ENCODE measurements around the gene CACNA1G. TPM values are rescaled to one million over a fixed set of nuclear protein-coding genes. Genes with fewer than 3 reads are reported as not detected.

CACNA1G gene
- total and polyA plus RNA-seq, 9 donors, result 4.6 to 16.3 (median 8.3) TPM

DNA sequence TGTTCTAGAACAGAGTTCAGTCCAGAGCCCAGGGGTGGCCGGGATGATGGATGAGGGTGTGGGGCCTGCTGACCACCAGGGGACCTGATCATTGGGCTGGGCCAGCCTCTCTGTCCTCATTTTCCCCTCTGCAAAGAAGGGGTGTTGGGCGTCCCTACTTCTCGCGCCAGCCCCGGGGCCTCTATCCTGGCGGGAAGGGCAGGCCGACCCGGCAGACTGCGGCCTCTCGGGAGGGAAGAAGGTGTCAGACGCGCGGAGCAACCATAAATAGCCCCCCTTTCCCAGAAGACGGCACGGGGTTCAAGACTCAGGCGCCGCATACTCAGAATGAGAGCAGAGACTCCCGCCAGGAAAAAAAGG is 2.0 kb upstream of the CACNA1G start:
- 10% methylated on average over 14 of the region's 18 CpGs for WGBS (ENCODE audit: insufficient coverage)
- no peak overlapping the region for H3K4me3 ChIP-seq (ENCODE audit: low read length)
- H3K4me1 ChIP-seq (ENCODE audit: control insufficient read depth, insufficient read depth, low read length), result peaks cover 67% of the 10 kb centered on the region
- H3K27ac ChIP-seq (ENCODE audit: low read length), result no peak overlapping the region
- peaks cover 67% of the 10 kb centered on the region for H3K27me3 ChIP-seq (ENCODE audit: control insufficient read depth, insufficient read depth, low read length)
- no peak for DNase-seq
- H3K9me3 ChIP-seq (replicated peaks; ENCODE audit: control insufficient read depth, low read depth, low read length), result no peaks in the 10 kb centered on the region
- H3K36me3 ChIP-seq (ENCODE audit: control insufficient read depth, insufficient read depth, low read length), result peaks cover 15% of the 10 kb centered on the region

DNA sequence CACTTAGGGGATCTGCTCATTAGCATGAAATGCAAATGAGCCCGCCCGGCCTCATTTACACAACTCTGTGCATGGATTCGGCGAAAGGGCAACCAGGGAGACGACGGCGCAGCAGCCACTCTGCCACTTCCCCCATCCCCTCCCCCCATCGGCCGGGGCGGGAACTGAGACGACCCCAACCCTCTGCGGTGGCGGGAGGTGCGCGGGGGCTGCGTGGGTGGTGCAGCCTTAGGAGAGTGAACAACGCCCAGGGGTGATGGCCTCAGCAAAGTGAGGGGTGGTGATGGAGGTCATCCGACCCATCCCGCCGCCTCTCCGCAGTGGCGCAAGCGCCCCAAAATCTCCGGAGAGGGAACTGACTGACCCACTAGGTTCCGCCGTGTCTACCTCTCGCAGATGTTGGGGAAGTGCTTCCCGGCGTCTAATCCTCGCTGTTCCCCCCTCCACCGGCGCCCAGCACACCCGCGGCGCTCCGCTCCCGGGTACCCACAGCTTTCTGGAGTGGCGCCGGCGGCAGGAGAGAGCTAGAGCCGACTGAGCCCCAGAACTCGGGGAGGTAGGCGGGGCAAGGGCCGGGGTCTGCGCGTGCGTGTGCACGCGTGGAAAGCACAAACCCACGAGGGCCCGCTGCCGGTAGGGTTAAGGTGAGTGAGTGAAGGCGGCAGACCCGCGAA is 1.4 kb upstream of the CACNA1G start:
- H3K4me1 ChIP-seq (ENCODE audit: control insufficient read depth, insufficient read depth, low read length), result peaks cover 72% of the 10 kb centered on the region
- H3K36me3 ChIP-seq (ENCODE audit: control insufficient read depth, insufficient read depth, low read length), result peaks cover 15% of the 10 kb centered on the region
- no peaks in the 10 kb centered on the region for H3K9me3 ChIP-seq (replicated peaks; ENCODE audit: control insufficient read depth, low read depth, low read length)
- peak overlapping the region; percentile 51 for H3K4me3 ChIP-seq (ENCODE audit: low read length)
- H3K27me3 ChIP-seq (ENCODE audit: control insufficient read depth, insufficient read depth, low read length), result peaks cover 72% of the 10 kb centered on the region
- H3K27ac ChIP-seq (ENCODE audit: low read length), result no peak overlapping the region
- DNase-seq, result peak; percentile 45
- 2% methylated on average over 29 of the region's 55 CpGs for WGBS (ENCODE audit: insufficient coverage)

DNA sequence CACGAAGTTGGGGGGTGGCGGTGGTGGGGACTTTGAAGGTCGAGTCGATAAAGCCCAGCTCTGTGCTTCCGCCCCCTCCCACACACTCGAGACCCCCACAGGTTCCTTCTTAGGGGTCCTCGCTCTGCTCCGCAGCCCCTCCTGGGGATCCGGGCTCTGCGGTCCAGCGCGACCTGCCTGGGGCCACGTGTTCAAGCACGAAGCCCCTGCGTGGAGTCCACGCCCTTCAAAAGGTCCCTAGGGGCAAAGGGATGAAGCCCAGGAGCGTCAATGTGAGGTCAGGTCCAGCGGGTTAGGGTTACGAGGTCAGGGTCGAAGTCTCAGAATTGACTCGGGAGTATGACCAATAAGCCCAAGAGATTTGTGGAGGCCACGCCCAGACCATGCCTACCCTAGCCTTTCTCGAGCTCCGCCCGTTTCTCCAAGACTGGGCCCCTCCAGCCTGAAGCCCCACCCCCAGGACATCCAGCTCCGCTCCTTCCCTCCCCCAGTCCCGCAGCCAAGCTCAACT is 786 bp upstream of the CACNA1G start:
- Histone ChIP-seq H3K4me1 (ENCODE audit: control insufficient read depth, insufficient read depth, low read length) (peaks cover 77% of the 10 kb centered on the region), H3K4me3 (ENCODE audit: low read length) (peak overlapping the region; percentile 51), H3K36me3 (ENCODE audit: control insufficient read depth, insufficient read depth, low read length) (peaks cover 11% of the 10 kb centered on the region), H3K9me3 (replicated peaks; ENCODE audit: control insufficient read depth, low read depth, low read length) (no peaks in the 10 kb centered on the region), H3K27ac (ENCODE audit: low read length) (no peak overlapping the region), H3K27me3 (ENCODE audit: control insufficient read depth, insufficient read depth, low read length) (peaks cover 76% of the 10 kb centered on the region)
- WGBS (ENCODE audit: insufficient coverage), result 0% methylated on average over 16 of the region's 27 CpGs
- DNase-seq, result peak; percentile 87

DNA sequence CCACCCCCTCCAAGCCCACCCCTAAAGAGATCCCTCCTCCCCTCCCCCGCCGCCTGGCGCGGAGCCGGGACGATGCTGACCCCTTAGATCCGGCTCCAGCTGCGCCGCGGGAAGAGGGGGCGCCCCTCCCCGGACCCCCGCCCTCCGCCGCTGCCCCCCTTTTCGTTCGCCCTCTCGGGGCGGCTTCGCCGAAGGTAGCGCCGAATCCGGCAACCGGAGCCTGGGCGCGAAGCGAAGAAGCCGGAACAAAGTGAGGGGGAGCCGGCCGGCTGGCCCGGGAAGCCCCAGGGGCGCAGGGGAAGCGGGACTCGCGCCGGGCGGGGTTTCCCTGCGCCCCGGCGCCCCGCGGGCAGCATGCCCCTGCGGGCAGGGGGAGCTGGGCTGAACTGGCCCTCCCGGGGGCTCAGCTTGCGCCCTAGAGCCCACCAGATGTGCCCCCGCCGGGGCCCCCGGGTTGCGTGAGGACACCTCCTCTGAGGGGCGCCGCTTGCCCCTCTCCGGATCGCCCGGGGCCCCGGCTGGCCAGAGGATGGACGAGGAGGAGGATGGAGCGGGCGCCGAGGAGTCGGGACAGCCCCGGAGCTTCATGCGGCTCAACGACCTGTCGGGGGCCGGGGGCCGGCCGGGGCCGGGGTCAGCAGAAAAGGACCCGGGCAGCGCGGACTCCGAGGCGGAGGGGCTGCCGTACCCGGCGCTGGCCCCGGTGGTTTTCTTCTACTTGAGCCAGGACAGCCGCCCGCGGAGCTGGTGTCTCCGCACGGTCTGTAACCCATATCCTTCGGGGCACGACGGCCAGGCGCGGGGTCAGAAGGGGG is 623 bp downstream of the CACNA1G start:
- DNase-seq, result peak; percentile 27

DNA sequence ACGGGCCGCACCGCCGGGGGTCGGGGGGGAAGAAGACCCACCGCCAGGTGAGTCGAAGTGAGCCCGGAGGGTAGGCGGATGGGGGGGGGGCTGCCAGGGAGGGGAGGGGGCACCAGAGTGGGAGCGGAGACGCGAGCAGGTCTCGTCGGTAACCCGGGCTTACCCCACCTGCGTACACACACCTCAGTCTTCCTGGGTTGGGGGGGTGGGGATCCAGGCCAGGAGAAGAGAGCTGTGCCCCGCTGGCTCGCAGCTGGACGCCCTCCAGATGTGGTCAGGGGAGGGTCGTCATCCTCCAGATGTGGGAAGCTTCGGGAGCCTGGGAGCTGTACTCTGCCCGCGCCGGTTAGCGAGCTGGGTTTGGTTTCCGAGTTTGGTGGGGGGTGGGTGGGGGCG is 1.2 kb downstream of the CACNA1G start:
- peaks cover 82% of the 10 kb centered on the region for H3K27me3 ChIP-seq (ENCODE audit: control insufficient read depth, insufficient read depth, low read length)
- no peaks in the 10 kb centered on the region for H3K36me3 ChIP-seq (ENCODE audit: control insufficient read depth, insufficient read depth, low read length)
- H3K9me3 ChIP-seq (replicated peaks; ENCODE audit: control insufficient read depth, low read depth, low read length), result no peaks in the 10 kb centered on the region
- H3K4me3 ChIP-seq (ENCODE audit: low read length), result peak overlapping the region; percentile 54
- H3K4me1 ChIP-seq (ENCODE audit: control insufficient read depth, insufficient read depth, low read length), result peaks cover 82% of the 10 kb centered on the region
- no CpG with 5 or more reads among the region's 27 CpGs for WGBS (ENCODE audit: insufficient coverage)
- H3K27ac ChIP-seq (ENCODE audit: low read length), result no peak overlapping the region
- DNase-seq, result peak; percentile 40

More for the DNA sequence above, 623 bp downstream of the CACNA1G start:
- under 1% methylated on average over 66 of the region's 88 CpGs for WGBS (ENCODE audit: insufficient coverage)
- Histone ChIP-seq H3K4me1 (ENCODE audit: control insufficient read depth, insufficient read depth, low read length) (peaks cover 82% of the 10 kb centered on the region), H3K36me3 (ENCODE audit: control insufficient read depth, insufficient read depth, low read length) (no peaks in the 10 kb centered on the region), H3K27ac (ENCODE audit: low read length) (no peak overlapping the region), H3K27me3 (ENCODE audit: control insufficient read depth, insufficient read depth, low read length) (peaks cover 81% of the 10 kb centered on the region), H3K4me3 (ENCODE audit: low read length) (peak overlapping the region; percentile 54), H3K9me3 (replicated peaks; ENCODE audit: control insufficient read depth, low read depth, low read length) (no peaks in the 10 kb centered on the region)

DNA sequence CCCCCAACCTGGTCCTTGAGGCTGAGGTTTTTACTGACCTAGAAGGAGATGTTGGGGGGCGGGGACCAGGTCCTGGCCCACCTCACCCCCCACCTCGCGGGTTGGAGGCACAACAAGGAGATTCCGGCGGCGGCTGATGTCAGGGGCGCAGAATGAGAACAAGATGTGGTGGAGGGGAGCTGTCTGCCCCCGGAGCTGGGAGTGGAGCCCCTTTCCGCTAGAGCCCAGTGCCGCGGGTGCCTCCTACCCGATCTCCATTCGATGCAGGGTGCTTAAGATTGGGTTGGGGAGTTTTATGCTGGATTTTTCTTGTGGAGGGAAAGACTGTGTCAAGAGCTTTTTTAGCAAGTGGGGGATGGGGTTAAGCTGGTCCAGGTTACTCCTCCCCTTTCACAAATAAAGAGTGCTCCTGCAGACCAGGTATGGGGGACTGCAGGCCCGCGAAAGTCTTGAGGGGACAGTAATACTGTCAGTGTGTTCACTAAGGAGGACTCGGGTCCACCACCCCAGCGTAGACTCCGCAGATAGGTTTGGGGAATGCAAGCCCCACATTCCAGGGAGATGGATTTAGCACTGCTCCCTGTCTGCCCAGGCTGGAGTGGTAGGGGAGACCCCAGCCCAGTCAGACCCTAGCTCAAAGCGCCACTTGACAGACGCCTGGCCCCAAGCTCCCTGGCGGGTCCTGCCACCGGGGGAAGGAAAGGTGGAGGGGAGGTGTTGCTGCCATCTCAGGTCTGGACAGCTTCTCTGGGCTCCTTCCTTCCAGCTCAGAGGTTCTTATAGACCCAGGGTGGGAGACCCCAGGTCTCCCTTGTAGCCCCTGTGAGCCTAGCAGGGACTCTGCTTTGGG is 2.0 kb downstream of the CACNA1G start:
- H3K9me3 ChIP-seq (replicated peaks; ENCODE audit: control insufficient read depth, low read depth, low read length), result no peaks in the 10 kb centered on the region
- 11% methylated on average over 11 of the region's 22 CpGs for WGBS (ENCODE audit: insufficient coverage)
- DNase-seq, result peak; percentile 46
- peak overlapping the region; percentile 23 for H3K27ac ChIP-seq (ENCODE audit: low read length)
- peak overlapping the region; percentile 54 for H3K4me3 ChIP-seq (ENCODE audit: low read length)
- H3K4me1 ChIP-seq (ENCODE audit: control insufficient read depth, insufficient read depth, low read length), result peaks cover 83% of the 10 kb centered on the region
- peaks cover 76% of the 10 kb centered on the region for H3K27me3 ChIP-seq (ENCODE audit: control insufficient read depth, insufficient read depth, low read length)
- no peaks in the 10 kb centered on the region for H3K36me3 ChIP-seq (ENCODE audit: control insufficient read depth, insufficient read depth, low read length)

DNA sequence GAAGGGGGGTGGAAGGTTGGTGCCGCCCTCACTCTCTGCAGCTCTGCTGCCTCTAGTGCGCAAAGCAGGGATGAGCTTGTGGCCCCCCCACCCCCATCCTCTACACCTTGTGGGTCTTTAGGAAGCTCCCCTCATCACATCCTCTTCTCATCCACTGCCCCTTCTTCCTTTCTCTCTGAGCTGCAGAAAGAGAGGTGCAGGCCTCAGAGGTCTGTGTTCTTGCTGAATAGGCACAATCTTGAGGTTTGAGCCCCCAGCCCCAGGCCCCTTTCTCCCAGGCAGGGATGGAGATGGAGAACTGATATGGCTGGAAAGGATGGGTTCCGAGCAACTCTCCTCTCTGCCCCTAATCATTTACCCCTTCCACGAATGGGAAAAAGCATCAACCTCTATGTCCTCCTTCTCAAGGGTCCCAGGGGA is 2.6 kb downstream of the CACNA1G start:
- Histone ChIP-seq H3K36me3 (ENCODE audit: control insufficient read depth, insufficient read depth, low read length) (no peaks in the 10 kb centered on the region), H3K4me1 (ENCODE audit: control insufficient read depth, insufficient read depth, low read length) (peaks cover 85% of the 10 kb centered on the region), H3K4me3 (ENCODE audit: low read length) (no peak overlapping the region), H3K27ac (ENCODE audit: low read length) (peak overlapping the region; percentile 38), H3K27me3 (ENCODE audit: control insufficient read depth, insufficient read depth, low read length) (peaks cover 72% of the 10 kb centered on the region), H3K9me3 (replicated peaks; ENCODE audit: control insufficient read depth, low read depth, low read length) (no peaks in the 10 kb centered on the region)
- peak; percentile 45 for DNase-seq
- WGBS (ENCODE audit: insufficient coverage), result no CpG with 5 or more reads among the region's 4 CpGs

DNA sequence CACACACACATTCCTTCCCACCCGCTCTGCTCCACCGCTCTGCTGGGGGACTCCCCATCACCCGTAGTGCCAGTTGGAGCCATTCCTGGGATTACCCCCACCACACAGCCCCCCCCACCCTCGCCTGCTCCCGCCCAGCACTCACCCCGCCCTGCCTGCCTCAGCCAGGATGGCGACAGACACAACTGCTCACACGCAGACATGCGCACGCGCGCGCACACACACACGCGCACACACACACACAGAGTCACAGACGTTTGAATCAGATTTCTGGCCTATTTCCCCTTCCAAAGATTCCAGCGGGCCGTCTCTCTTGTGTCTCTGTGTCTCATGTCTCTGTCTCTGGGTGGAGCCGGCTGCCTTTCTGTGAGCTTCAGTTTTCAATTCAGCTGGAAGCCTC is 4.4 kb downstream of the CACNA1G start:
- Histone ChIP-seq H3K4me3 (ENCODE audit: low read length) (no peak overlapping the region), H3K27ac (ENCODE audit: low read length) (peak overlapping the region; percentile 93), H3K9me3 (replicated peaks; ENCODE audit: control insufficient read depth, low read depth, low read length) (no peaks in the 10 kb centered on the region), H3K27me3 (ENCODE audit: control insufficient read depth, insufficient read depth, low read length) (peaks cover 54% of the 10 kb centered on the region), H3K4me1 (ENCODE audit: control insufficient read depth, insufficient read depth, low read length) (peaks cover 68% of the 10 kb centered on the region), H3K36me3 (ENCODE audit: control insufficient read depth, insufficient read depth, low read length) (peaks cover 2% of the 10 kb centered on the region)
- WGBS (ENCODE audit: insufficient coverage), result 6% methylated on average over 15 of the region's 19 CpGs
- peak; percentile 98 for DNase-seq

DNA sequence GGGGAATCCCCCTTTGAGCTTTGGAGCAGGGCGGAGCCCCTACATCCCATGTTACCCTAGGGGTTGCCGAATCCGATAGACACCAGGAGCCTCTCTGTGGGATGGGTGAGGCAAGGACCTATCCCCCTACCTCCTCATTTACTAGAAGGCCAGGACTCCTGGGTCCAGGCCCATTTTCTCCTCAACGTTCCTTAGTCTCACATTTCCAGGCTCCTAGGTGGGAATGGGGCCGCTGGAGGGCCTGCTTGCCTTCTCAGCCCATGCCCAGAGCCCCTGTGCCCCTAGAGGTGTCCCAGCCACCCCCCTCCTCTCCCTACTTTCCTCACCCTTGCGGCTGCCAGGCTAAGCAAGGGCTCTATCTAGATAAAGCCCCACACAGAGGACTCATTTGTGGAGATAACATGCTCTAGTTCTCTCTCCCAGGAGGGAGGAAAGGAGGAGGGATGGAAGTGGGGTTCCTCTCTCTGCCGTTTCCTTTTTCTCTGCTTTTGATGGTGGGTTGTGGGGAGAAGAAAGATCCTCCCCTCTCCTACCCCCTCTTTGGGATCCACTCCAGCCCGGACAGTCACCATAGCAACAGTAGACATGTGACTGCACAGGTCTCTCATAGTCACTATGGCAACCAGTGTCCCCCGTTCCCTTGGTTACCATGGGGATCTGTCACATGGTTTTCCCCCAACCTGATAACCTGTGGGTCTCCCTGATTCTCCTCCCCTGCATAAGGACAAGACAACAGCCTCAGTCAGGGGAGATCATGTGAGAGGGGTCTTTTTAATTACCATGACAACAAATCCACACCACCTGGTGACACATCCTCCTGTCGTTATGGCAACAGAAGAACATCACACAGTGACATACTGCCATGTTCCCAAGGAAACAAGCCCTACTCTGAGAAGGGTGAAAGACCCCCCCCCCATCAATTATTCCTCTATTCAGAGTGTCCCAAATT is 5.2 kb downstream of the CACNA1G start:
- Histone ChIP-seq H3K9me3 (replicated peaks; ENCODE audit: control insufficient read depth, low read depth, low read length) (no peaks in the 10 kb centered on the region), H3K27ac (ENCODE audit: low read length) (peak overlapping the region; percentile 93), H3K4me3 (ENCODE audit: low read length) (no peak overlapping the region), H3K27me3 (ENCODE audit: control insufficient read depth, insufficient read depth, low read length) (peaks cover 49% of the 10 kb centered on the region), H3K36me3 (ENCODE audit: control insufficient read depth, insufficient read depth, low read length) (peaks cover 2% of the 10 kb centered on the region), H3K4me1 (ENCODE audit: control insufficient read depth, insufficient read depth, low read length) (peaks cover 64% of the 10 kb centered on the region)
- 24% methylated on average over 4 of the region's 10 CpGs for WGBS (ENCODE audit: insufficient coverage)
- DNase-seq, result peak; percentile 82

Data from muscle of leg (tissue), 11 donors.